Chondrocyte (in vitro differentiated cells): ENCODE data around the gene MAN1A1. TPM values are rescaled to one million over a fixed set of nuclear protein-coding genes. Genes with fewer than 3 reads are reported as not detected.
A peak's percentile ranks its signal among the peaks of the same experiment; 100 is the strongest.

Experiments
- DNase-seq: peaks from one replicate; pipeline ENCODE4 v3.0.0; 2021; ENCODE audit warnings: mixed read lengths, low spot score
- H3K27ac Mint-ChIP-seq: one replicate; pipeline ENCODE4 v1.8.0; 2021; ENCODE audit warnings: mild to moderate bottlenecking, moderate library complexity, mixed read lengths; ENCODE audit not compliant: unreplicated experiment
- H3K27me3 Mint-ChIP-seq: 2 replicates; pipeline ENCODE4 v1.8.0; 2021; ENCODE audit warnings: low read depth, mixed read lengths
- H3K36me3 Mint-ChIP-seq: 2 replicates; pipeline ENCODE4 v1.8.0; 2021; ENCODE audit warnings: low read depth, mixed read lengths
- H3K4me1 Mint-ChIP-seq: 2 replicates; pipeline ENCODE4 v1.8.0; 2021; ENCODE audit warnings: low read depth, mild to moderate bottlenecking, mixed read lengths
- H3K4me3 Mint-ChIP-seq: one replicate; pipeline ENCODE4 v1.8.0; 2021; ENCODE audit warnings: mild to moderate bottlenecking, moderate library complexity, mixed read lengths; ENCODE audit not compliant: unreplicated experiment
- H3K9me3 Mint-ChIP-seq: 2 replicates; pipeline ENCODE4 v1.8.0; 2021; ENCODE audit warnings: low read depth, mixed read lengths
- CTCF ChIP-seq: fragments of 200-600 bp; sonication (generic); IDR thresholded peaks from 2 replicates; pipeline ENCODE4 v1.5.0; 2021; ENCODE audit warnings: antibody characterized with exemption, mild to moderate bottlenecking, moderate library complexity
- total RNA-seq: library from RNA; stranded (reverse); gene quantifications from 3 replicates; pipeline ENCODE4 v1.2.1, GENCODE V29; 2021

MAN1A1 gene
- total RNA-seq, 1 donor from 2014 or later, result 7.2 TPM

- Mint-ChIP-seq H3K27me3 (no peaks in the 10 kb centered on the region), H3K9me3 (no peaks in the 10 kb centered on the region), H3K36me3 (no peaks in the 10 kb centered on the region), H3K4me1 (peaks cover 17% of the 10 kb centered on the region), H3K27ac (no peak overlapping the region), H3K4me3 (no peak overlapping the region)
- no peak for TF ChIP-seq CTCF
- DNase-seq, result no peak
Measured at GRCh38 chr6:119278625-119279024, 70.9 kb downstream of the MAN1A1 start.

GRCh38 chr6:119277052-119277451, 72.5 kb downstream of the MAN1A1 start:
- H3K27ac Mint-ChIP-seq, result no peak overlapping the region
- no peak for TF ChIP-seq CTCF
- H3K4me3 Mint-ChIP-seq, result no peak overlapping the region
- no peaks in the 10 kb centered on the region for H3K9me3 Mint-ChIP-seq
- peaks cover 2% of the 10 kb centered on the region for H3K36me3 Mint-ChIP-seq
- DNase-seq, result no peak
- H3K4me1 Mint-ChIP-seq, result peaks cover 15% of the 10 kb centered on the region
- H3K27me3 Mint-ChIP-seq, result no peaks in the 10 kb centered on the region

- Mint-ChIP-seq H3K4me1 (peaks cover 15% of the 10 kb centered on the region), H3K36me3 (peaks cover 3% of the 10 kb centered on the region), H3K27me3 (no peaks in the 10 kb centered on the region), H3K9me3 (peaks cover 2% of the 10 kb centered on the region), H3K4me3 (no peak overlapping the region), H3K27ac (no peak overlapping the region)
- TF ChIP-seq CTCF, result no peak
- no peak for DNase-seq
Measured at GRCh38 chr6:119276211-119276610, 73.3 kb downstream of the MAN1A1 start.

GRCh38 chr6:119274197-119274595, 75.4 kb downstream of the MAN1A1 start:
- H3K27me3 Mint-ChIP-seq, result no peaks in the 10 kb centered on the region
- H3K4me1 Mint-ChIP-seq, result peaks cover 15% of the 10 kb centered on the region
- no peak for TF ChIP-seq CTCF
- peaks cover 12% of the 10 kb centered on the region for H3K9me3 Mint-ChIP-seq
- no peak for DNase-seq
- H3K4me3 Mint-ChIP-seq, result no peak overlapping the region
- H3K27ac Mint-ChIP-seq, result no peak overlapping the region
- peaks cover 5% of the 10 kb centered on the region for H3K36me3 Mint-ChIP-seq

- Mint-ChIP-seq H3K27me3 (no peaks in the 10 kb centered on the region), H3K4me1 (peaks cover 15% of the 10 kb centered on the region), H3K9me3 (peaks cover 12% of the 10 kb centered on the region), H3K36me3 (peaks cover 5% of the 10 kb centered on the region), H3K27ac (peak overlapping the region; percentile 50), H3K4me3 (no peak overlapping the region)
- no peak for DNase-seq
- no peak for TF ChIP-seq CTCF
Measured at GRCh38 chr6:119273272-119274196, 76.0 kb downstream of the MAN1A1 start.
